NT2/D1 (cell line): ENCODE measurements around the gene MYPOP.
"Not testable (repeated sequence)": the region's sequence is repeated elsewhere in the genome, so short reads cannot be mapped to it uniquely, and the experiment has no call there.

Experiments
- DNase-seq: peaks from one replicate; pipeline ENCODE4 v3.0.0-alpha.2; 2011; ENCODE audit warnings: low read depth, low spot score
- H3K27me3 ChIP-seq: 2 replicates; pipeline ENCODE4 v1.6.0; 2011; ENCODE audit warnings: mild to moderate bottlenecking; ENCODE audit not compliant: insufficient read length, insufficient read depth
- H3K36me3 ChIP-seq: 2 replicates; pipeline ENCODE4 v1.6.1; 2011; ENCODE audit warnings: mild to moderate bottlenecking, low read length, mixed read lengths; ENCODE audit not compliant: insufficient read depth, insufficient read length
- H3K4me1 ChIP-seq: 2 replicates; pipeline ENCODE4 v1.5.1; 2011; ENCODE audit not compliant: insufficient read depth, insufficient read length
- H3K4me3 ChIP-seq: 2 replicates; pipeline ENCODE4 v1.5.1; 2011; ENCODE audit warnings: low read depth; ENCODE audit not compliant: insufficient read length
- H3K9ac ChIP-seq: 2 replicates; pipeline ENCODE4 v1.6.0; 2011; ENCODE audit warnings: low read depth; ENCODE audit not compliant: insufficient read length
- H3K9me3 ChIP-seq: 2 replicates; pipeline ENCODE4 v1.5.1; 2011; ENCODE audit warnings: mild to moderate bottlenecking, low read length; ENCODE audit not compliant: insufficient read depth
- SUZ12 ChIP-seq: IDR thresholded peaks from 2 replicates; pipeline ENCODE4 v1.6.1; 2011; ENCODE audit not compliant: insufficient read length, insufficient read depth; ENCODE audit errors: extremely low read depth
- YY1 ChIP-seq: IDR thresholded peaks from 2 replicates; pipeline ENCODE4 v1.6.1; 2011; ENCODE audit not compliant: insufficient read length, insufficient read depth
- ZNF274 ChIP-seq: IDR thresholded peaks from 2 replicates; pipeline ENCODE4 v1.6.1; 2011; ENCODE audit warnings: mild to moderate bottlenecking, low read depth, low read length

The MYPOP gene

DNA sequence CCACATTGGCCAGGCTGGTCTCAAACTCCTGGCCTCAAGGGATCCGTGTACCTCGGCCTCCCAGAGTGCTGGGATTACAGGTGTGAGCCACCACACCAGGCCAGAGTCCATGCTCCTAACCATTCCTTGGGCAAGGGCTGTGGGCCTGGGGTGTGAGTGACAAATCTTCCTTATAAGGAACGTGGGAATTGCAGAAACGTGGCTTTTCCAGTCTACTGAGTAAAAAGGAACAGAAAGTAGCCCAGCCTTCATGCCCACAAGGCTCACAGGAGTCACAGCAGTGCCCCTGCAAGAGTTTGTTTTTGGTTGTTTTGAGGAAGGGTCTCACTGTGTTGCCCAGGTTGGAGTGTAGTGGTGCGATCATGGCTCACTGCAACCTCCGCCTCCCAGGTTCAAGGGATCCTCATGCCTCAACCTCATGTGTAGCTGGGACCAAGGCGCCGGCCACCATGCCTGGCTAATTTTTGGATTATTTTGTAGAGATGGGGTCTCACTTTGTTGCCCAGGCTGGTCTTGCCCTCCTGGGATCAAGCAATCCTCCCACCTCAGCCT is 5.1 kb downstream of the MYPOP start:
- no peak for DNase-seq
- no peak for TF ChIP-seq ZNF274
- no peak for TF ChIP-seq SUZ12
- no peak for TF ChIP-seq YY1

DNA sequence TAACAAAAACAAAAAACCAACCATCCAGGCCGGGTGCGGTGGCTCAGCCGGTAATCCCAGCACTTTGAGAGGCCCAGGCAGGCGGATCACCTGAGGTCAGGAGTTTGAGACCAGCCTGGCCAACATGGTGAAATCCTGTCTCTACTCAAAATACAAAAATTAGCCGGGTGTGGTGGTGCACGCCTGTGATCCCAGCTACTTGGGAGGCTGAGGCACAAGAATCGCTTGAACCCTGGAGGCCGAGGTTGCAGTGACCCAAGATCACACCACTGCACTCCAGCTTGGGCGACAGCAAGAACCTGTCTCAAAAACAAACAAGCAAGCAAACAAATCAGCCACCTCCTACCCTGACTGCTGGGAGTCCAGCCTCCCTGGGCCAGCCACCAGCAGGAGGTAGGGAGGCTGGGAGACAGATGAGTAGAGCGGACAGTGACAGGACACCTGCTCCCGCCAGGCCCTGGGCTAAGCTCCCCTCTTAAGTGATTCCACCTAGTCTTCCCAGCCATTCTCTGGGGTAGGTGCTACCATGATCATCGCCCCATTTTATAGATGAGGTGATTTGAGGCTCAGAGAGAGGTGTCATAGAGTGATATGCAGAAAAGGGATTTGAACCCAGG is 6.3 kb downstream of the MYPOP start:
- H3K4me3 ChIP-seq, H3K4me1 ChIP-seq: not testable (repeated sequence)

More for the DNA sequence above, 5.1 kb downstream of the MYPOP start:
- Histone ChIP-seq H3K4me1 (peaks cover 6% of the 10 kb centered on the region), H3K36me3 (peaks cover 3% of the 10 kb centered on the region), H3K9me3 (no peaks in the 10 kb centered on the region), H3K9ac (no peak overlapping the region), H3K27me3 (peaks cover 18% of the 10 kb centered on the region), H3K4me3 (no peak overlapping the region)

DNA sequence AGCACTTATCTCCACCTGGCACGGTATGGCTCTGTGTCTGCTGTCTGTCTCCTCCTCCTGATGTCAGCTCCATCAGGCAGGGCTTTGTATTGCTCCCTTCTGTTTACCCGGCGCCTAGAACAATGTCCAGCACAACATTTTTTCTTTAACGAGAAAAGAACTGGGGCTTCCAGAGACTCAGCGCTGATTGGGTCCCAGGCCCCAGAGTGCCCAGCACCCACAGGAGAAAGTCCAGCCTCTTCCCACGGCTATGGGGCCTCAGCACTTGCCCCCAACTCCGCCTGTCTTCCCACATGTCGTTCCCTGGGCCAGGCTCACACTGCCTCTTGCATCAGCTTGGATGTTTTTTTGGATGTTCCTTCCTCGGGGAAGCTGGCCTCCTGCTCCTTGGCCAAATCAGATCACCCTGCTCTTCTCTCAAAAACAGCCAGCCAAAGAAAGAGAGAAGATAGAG is 6.9 kb downstream of the MYPOP start:
- H3K27me3 ChIP-seq: peaks cover 7% of the 10 kb centered on the region
- DNase-seq: no peak
- peaks cover 3% of the 10 kb centered on the region for H3K4me1 ChIP-seq
- H3K4me3 ChIP-seq: no peak overlapping the region
- H3K9ac ChIP-seq: no peak overlapping the region
- no peaks in the 10 kb centered on the region for H3K9me3 ChIP-seq
- TF ChIP-seq ZNF274: no peak
- no peak for TF ChIP-seq YY1
- TF ChIP-seq SUZ12: no peak
- H3K36me3 ChIP-seq: peaks cover 3% of the 10 kb centered on the region

More for the DNA sequence above, 6.3 kb downstream of the MYPOP start:
- peaks cover 12% of the 10 kb centered on the region for H3K27me3 ChIP-seq
- not testable (repeated sequence) for DNase-seq, H3K9ac ChIP-seq, H3K9me3 ChIP-seq, H3K36me3 ChIP-seq

DNA sequence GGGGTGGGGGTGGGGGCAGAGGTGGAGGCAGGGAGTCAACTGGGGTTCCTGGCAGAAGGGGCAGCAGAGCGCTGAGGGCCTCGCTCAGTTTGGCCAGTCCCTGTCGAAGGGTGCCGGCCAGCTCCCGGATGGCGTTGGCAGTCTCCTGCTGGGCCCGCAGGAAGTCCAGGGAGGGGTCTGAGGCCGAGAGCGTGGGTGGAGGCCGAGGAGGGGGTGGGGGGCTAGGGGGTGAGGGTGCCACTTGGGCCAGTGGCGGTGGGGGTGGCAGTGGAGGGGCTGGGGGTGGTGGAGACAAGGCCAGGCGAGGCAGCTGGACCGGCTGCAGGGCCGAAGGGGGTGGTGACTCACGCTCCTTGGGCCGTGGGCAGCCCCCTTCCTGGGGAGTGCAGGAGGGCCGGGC is 11.5 kb downstream of the MYPOP start:
- no peak overlapping the region for H3K9ac ChIP-seq
- no peak for TF ChIP-seq SUZ12
- no peak for TF ChIP-seq YY1
- TF ChIP-seq ZNF274: no peak
- no peaks in the 10 kb centered on the region for H3K27me3 ChIP-seq
- H3K4me3 ChIP-seq: no peak overlapping the region
- no peaks in the 10 kb centered on the region for H3K9me3 ChIP-seq
- no peak for DNase-seq
- H3K36me3 ChIP-seq: no peaks in the 10 kb centered on the region
- peaks cover 3% of the 10 kb centered on the region for H3K4me1 ChIP-seq

DNA sequence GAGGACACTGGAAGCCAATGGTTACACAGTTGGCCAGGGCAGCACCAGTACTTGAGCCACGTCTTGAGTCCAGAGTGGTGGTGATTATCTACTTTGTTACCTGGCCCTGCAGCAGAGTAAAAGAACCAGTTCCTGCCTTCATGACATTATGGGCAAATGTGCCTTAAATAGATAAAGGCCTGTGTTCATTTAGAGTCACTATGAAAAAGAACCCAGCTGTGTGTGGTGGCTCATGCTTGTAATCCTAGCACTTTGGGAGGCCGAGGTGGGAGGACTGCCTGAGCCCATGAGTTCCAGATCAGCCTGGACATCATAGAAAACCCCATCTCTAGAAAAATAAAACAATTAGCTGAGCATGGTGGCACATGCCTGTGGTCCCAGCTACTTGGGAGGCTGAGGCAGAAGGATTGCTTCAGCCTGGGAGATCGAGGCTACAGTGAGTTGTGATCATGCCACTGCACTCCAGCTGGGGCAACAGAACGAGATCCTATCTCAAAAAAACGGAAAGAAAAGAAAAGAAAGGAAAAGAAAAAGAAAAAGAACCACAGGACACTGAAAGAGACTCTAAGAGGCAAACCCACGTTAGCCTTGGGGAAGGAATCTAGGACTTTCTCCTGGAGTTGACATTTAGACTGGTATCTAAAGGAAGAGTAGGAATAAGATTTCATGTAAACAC is 13.1 kb downstream of the MYPOP start:
- Histone ChIP-seq H3K27me3 (no peaks in the 10 kb centered on the region), H3K36me3 (peaks cover 7% of the 10 kb centered on the region), H3K4me3 (no peak overlapping the region), H3K9me3 (no peaks in the 10 kb centered on the region; the same call in 1 of the 2 replicates), H3K4me1 (peaks cover 4% of the 10 kb centered on the region), H3K9ac (no peak overlapping the region)
- DNase-seq: no peak
- TF ChIP-seq YY1 (no peak), SUZ12 (no peak), ZNF274 (no peak)

DNA sequence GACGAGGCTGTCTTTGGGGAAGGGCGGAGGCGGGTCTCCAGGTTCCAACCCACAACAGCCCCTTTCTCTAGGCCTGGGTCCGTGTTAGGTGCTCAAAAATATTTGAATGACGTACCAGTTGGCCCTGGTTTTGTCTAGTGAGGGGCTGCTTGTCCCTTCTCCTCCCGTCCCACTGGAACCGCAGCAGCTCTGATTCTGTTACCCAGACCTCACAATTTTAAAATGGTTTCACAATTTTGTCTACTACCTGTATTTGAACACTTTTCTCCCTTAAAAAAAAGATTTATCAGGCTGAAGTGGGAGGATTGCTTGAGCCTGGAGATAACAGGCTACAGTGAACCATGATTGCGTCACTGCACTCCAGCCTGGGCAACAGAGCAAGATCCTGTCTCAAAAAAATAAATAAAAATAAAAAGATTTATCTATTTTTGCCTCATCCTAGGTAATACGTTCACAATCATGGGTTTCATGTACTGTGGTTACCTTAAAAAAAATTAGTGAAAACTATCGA is 15.2 kb downstream of the MYPOP start:
- TF ChIP-seq ZNF274 (no peak), YY1 (no peak), SUZ12 (no peak)
- no peak for DNase-seq
- peak overlapping the region; percentile 80 for H3K9ac ChIP-seq

DNA sequence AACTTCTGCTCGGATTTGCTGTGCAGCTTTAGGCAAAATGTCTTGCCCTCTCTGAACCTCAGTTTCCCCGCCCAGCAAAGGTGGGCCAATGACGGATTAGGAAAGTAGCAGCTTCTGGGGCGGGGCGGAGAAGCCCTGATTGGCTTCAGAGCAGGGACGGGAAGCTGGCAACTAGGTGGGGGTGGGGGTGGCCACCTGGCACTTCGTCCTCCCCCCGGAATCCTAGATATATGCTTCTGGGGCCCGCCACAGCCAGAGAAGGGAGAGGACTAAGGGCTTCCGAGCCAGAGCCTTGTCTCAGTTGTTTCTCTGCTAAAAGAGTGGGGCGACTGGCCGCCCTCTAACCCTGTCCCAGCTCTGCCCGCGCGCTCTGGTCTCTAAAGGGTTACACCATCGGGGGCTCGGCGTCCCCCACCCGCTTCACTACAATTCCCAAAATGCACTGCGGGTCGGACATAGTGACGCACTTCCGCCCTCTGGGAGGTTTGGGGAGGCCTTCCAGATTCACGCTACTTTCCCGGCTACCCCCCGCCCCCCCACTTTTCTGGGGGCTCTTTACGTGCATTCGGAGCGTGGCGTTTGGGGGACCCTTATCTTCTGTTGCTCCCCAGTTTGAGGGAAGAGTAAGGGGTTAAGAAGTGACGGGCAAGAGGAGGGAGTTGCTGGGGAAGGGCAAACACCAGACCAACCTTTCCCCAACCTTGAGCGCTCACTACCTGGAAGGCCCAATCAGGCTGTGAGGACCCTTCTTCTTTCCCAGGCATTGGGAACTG is 15.8 kb downstream of the MYPOP start:
- peak overlapping the region; percentile 83 for H3K4me3 ChIP-seq
- H3K9me3 ChIP-seq: no peaks in the 10 kb centered on the region; the same call in 1 of the 2 replicates
- H3K36me3 ChIP-seq: peaks cover 15% of the 10 kb centered on the region
- H3K4me1 ChIP-seq: peaks cover 13% of the 10 kb centered on the region
- TF ChIP-seq YY1: no peak
- TF ChIP-seq SUZ12: no peak
- no peak for TF ChIP-seq ZNF274
- H3K27me3 ChIP-seq: no peaks in the 10 kb centered on the region
- peak; percentile 70 for DNase-seq
- peak overlapping the region; percentile 80 for H3K9ac ChIP-seq

More for the DNA sequence above, 15.2 kb downstream of the MYPOP start:
- H3K4me3 ChIP-seq: peak overlapping the region; percentile 83
- H3K36me3 ChIP-seq: peaks cover 15% of the 10 kb centered on the region
- no peaks in the 10 kb centered on the region for H3K27me3 ChIP-seq
- H3K9me3 ChIP-seq: no peaks in the 10 kb centered on the region; the same call in 1 of the 2 replicates
- H3K4me1 ChIP-seq: peaks cover 11% of the 10 kb centered on the region
